HG03066 (cell line): ENCODE results near the gene LPP.

Source experiments
- ATAC-seq: cut with Tn5 transposase; IDR thresholded peaks from one replicate; pipeline ENCODE4 v1.9.1; 2021; ENCODE audit warnings: low read depth; ENCODE audit not compliant: unreplicated experiment

Gene LPP

GRCh38 chr3:188191460-188191859 is 37.5 kb downstream of the LPP start:
- ATAC-seq, result no peak

GRCh38 chr3:188192034-188192433 is 38.1 kb downstream of the LPP start:
- ATAC-seq, result no peak

DNA sequence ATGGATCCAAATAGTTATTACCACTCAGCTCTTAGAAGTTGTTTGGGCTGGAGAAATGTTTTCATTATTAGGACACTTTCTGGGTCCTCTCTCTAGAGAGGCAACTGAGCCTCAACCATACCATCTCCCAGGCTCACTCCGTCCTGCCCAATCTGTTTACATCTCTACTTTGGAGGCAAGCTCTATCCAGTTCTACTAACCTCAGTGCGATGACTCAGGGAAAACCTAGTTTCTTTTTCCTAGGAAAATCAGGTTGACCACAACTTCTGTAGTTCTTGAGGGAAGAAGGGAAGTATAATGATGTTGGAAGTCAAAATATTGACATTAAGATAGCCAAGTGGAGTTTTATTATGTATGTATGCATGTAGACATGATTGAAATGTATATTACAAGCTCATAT is 40.4 kb downstream of the LPP start:
- no peak for ATAC-seq

GRCh38 chr3:188196232-188196990 is 42.5 kb downstream of the LPP start:
- no peak for ATAC-seq

GRCh38 chr3:188197388-188197847 is 43.5 kb downstream of the LPP start:
- no peak for ATAC-seq

GRCh38 chr3:188198001-188198400 is 44.0 kb downstream of the LPP start:
- no peak for ATAC-seq

- ATAC-seq, result no peak
Measured at GRCh38 chr3:188198760-188199327, 44.9 kb downstream of the LPP start.

GRCh38 chr3:188199386-188199785 is 45.4 kb downstream of the LPP start:
- ATAC-seq, result no peak

DNA sequence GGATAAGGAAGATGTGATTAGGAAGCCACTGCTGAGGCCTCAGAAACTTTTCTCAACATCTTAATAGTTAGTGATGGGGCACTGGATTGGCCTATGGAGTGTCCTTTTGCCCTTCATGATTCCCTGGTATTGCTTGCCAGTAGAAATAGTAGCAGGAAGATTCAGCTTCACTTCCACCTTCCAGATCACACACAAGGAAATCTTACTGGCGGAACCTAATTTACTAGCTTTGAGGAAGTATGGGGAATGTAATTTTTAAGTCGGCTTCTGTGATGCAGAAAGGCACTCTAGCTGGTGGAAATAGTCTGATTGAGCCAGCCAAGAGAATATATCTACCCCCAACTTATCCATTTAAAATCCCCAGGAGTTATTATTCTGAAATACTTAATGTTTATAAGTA is 46.5 kb downstream of the LPP start:
- ATAC-seq, result no peak

DNA sequence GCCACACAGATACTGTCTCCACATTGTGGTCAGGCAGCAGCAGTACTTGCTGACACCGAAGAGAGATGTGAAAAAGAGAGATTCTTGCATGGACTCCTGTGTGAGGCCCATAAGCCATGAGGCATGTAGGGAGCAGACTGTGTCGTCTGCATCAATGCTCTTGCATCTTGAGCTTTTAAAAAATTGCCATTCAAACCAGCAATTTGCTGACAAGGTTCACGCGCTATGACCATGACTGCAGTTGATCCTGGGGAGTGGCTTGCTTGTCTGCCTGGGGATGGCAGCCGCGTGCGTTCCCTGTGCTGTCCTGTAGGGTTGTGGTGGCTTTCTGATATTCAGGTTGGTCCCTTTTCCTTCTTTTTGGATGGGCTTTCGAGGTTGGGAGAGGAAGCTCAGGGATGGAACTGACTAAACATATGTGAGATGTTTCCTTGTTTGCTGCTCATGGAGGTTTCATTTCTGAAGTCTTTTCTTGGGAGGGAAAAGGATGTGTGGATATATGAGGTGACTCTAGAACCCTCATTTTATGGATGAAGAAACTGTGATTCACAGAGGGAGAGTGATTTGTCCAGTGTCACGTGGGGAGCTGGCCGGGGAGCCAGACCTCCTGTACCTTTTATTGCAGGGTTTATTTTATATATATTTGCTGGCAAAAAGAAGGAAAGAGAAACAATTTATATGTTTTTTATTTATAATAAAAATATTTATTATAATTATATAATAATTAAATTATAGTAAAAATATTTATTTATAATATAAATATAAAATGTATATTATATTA is 48.6 kb downstream of the LPP start:
- no peak for ATAC-seq

- ATAC-seq, result no peak
Measured at GRCh38 chr3:188204526-188204925, 50.6 kb downstream of the LPP start.

DNA sequence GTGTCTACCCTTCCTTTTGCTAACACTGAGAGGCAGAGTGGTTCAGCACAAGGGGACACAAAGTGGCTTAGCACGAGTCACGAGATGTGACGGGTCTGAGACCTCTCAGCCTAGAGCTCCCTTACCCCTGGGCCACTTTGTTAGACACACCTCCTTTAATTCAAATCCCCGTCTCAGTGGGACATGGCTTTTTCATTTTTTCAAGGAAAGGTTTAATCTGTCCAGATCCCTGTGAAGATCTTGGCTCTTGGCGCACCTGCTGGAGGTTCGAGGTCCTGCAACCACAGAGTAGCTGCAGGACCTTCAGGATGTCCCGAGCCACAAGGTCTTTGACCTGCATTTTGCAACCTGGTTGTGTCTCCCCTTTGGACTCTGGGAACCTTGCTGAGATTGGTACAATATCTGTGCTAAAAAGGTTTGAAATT is 52.0 kb downstream of the LPP start:
- no peak for ATAC-seq

DNA sequence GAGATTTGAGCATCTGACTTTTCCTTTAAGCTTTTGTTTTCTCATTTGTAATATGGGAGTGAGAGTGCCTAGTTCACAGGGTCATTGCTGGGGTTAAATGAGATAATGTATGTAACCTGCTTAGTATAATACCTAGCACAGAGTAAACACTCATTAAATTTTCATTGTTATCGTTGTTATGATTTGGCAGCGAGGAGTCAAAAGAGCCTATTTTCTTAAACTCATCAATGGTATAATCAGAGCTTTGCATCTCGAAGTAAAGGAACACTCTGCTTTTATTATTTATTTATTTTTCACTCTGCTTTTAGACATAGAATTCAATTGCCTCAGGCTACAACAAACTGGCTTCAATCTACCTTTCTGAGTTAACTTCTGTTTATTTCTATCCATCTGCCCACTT is 52.8 kb downstream of the LPP start:
- no peak for ATAC-seq

DNA sequence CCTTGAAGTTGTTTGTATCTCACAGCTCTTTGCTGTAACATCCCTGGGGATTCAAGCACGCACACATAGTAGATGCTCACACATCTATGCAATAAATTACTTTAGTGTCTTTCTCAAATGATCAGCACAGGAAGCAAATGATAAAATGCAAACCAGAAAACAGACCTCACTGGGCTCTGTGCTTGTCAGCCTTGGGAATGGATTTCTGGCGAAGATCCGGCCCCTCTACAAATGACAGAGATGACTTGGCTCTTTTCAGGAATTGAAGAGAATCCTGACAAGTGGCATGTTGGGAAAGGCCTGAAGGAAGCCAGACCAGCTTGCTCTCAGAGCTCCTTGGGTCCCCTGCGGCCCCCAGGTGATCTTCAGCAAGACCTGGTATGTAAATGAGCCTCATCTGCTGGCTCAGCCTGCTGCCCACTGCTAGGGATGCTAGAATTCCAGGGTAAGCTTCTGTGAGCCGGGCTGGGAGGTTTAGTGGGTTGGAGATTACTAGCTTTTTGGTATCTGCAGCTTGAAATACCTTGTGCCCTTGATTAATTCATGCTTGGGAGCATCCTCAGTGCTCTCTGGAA is 54.1 kb downstream of the LPP start:
- ATAC-seq, result no peak

DNA sequence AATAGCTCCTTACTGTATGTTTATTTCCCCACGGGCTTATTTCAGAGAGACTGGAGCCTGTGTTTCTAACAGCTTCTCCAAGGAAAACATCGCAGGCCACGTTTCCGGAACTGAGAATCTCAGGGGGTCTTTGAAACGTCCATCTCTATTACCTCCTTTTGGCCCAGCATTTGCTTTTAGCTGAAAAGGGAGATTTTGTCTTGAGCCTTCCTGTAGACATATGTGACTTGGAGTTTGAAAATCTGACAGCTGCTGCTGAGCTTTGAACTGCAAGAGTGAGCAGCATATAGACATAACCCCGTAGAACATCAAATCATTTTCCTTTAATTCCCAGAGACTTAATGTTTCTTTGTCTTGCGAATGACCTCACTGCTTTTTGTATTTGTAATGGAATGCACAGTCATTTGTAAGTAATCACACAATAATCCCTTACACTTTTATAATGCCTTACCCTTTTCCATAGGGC is 54.6 kb downstream of the LPP start:
- ATAC-seq, result no peak

- ATAC-seq, result no peak
Measured at GRCh38 chr3:188209034-188209433, 55.1 kb downstream of the LPP start.

- no peak for ATAC-seq
Measured at GRCh38 chr3:188209740-188210139, 55.8 kb downstream of the LPP start.

GRCh38 chr3:188211476-188211875 is 57.5 kb downstream of the LPP start:
- ATAC-seq, result no peak

DNA sequence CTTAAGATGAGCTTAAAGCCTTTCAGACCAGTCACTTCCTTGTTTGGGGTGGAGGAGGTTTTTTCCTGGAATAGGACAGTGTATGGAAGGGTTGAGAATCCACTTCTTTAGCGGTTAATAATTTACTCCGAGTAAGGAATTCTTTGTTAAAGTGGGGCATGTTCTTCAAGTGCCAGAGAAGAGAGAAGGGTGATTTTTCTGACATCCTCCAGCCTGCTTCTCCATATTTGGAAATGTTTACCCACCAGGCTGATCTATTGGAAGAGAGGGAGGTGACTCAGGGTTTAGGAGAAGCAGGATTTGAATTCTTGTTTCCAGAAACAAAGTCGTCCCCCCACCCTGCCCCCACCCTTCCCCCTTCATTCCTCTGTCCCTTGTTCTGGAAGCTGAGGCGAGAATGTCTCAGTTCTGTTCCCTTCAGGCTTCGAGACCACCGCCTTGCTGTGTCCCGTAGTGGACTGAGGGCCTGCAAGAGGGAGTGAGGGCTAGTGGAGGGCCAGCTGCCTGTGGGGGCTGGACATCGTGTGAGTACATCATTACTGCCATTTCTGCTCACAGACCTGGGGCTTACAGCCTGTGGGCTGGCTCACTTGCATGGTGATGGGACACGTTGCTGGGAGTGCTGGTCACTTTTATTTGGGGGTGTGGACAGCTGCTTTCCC is 58.5 kb downstream of the LPP start:
- no peak for ATAC-seq

DNA sequence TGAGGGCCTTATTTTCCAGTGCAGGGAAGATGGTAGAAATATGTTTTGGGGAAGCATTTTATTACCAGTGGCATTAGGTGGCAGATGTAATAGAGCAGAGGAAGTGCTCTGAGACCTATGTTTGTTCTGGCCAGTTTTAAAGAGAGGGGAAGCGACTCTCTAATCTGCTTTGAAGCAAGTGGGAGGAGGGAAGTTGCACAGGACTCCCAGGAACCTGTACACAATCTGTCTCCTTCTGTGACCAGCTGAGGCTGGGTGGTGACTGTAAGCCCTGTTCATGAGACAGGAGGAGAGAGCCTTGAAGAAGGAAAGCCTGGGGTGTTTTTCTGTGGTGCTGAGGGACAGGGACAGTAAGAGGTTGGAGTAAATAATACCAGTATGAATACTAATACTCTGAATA is 60.5 kb downstream of the LPP start:
- no peak for ATAC-seq

GRCh38 chr3:188215129-188215528 is 61.2 kb downstream of the LPP start:
- no peak for ATAC-seq
